ENCODE measurements around the gene C9.
"Not testable (repeated sequence)": the region's sequence is repeated elsewhere in the genome, so short reads cannot be mapped to it uniquely, and the experiment has no call there.

The C9 gene

DNA sequence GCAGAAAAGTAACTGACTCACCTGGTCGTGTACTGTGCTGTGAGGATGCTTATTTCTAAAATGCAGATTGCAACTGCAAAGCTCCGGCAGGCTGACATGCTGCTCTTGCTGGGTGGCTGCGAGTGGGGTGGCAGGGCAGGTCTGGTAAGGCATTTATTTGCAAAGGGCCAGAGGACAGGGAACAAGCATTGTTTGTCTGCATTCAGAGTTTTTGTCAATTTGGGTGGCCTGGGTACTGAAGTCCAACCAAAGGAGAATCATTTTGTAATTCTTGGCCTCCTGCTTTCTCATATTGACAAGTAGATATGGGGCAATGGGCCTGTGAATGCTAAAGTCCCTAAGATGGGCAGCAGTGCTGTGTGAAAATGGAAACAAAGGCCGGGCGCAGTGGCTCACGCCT lies at the start of gene C9:
Gene C9 (minus strand): TSS at position 129 of the 400 bp plus-strand sequence. CDS start 31 bp downstream, at position 98.
- DNase-seq (no peak), ATAC-seq (no peak)

DNA sequence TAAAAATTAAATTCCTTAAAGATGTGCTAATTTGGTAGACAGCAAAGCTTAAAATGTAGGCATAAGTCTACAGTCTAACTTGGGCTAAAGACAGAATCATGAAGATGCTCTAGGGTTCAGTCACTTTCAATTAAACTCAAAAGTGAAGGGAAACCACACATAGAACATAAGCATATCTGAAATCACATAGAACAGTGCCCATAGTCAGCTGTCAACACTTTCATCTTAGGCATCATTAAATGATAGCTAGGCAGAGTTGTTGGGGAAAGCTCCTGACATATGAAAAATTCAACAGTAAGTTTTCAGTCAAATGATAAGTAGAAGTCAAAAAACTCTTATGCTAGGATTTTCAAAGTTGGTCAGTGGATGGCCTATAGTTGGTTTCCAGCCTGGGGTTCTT lies 49.5 kb upstream of the C9 start:
- DNase-seq: no peak
- ATAC-seq: no peak

DNA sequence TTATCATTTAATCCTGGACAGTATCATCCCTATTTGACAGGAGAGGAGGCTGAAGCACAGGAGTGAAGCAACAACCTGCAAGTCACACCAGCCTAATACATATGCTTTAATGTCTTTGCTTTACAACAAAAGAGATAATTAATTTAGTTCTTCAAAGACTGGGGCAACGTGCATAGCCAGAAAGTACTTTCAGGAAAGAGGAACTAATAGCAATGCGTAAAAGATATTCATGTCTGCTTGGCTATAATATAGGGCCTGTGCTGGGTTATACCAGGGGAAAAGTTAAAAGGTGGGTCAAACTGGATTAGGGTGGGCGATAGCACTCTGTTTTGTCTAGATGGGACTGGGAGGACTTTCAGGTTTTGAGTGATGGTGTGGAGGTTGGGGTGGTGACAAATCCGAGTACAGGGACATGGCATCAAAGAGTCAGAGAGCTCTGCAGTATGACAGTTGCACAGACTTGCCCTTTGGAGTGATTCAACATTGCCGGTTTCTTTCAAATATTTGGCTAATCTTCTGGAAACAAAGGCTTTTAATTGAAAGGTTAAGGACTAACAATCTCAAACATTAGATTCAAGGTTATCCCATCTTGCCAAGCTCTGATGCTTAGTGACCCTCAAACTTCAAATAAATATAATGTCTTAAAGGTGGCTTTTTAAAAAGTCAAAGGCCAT lies 48.6 kb upstream of the C9 start:
- DNase-seq (no peak), ATAC-seq (no peak)

DNA sequence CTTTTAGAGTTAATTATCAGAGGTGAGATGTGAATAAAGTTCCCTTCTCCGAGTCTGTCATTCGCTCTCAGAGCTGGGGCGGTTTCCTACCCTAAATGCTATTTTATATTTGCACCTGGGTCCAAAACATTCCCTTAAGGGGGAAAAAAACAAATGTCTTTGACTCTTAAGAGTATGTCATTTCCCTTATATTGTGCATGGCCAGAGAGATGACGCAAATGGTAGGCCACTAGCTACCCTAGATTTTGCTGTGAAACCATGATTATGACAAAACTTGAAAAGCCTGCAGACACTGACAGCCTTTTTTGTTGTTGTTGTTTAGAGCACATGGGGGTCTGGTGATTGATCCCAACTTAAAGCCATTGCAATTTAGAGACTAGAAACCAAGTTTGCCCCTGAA lies 47.7 kb upstream of the C9 start:
- DNase-seq (no peak), ATAC-seq (no peak)

DNA sequence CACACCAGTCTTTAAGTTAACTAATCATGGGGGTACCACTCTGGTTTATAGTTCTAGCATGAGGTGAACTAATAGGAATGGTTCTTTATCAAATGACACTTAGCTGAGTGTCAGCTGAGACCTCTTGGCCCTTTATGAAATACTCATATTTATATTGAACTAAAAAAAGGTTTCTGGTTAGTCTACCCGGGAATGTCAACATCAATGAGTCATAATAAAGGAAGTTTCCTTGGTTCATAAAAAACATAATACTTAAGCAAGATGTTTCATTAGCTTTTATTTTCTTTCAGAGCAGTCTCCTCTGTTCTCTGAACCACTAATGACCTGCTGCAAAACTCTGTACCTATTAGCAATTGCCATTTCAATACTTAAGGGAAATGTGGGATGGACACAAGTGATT lies 46.8 kb upstream of the C9 start:
- no peak for DNase-seq
- ATAC-seq: no peak

DNA sequence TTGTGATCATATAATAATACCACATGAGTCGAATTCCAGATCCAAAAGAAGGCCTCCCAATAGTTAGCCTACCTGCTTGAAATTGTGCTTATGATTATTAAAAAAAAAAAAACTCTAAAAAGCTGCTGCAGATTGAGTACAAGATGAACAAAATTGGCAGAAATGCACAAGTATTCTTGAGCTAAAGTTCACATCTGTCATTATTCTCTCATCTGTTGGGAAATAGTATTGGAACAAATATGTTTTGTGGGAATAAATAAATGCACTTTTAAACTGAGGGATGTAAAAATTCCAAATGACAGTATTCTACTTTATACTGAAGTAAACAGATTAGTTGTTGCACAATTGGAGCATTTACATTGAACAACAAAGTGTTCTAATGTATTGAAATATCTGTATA lies 44.7 kb upstream of the C9 start:
- ATAC-seq: no peak

DNA sequence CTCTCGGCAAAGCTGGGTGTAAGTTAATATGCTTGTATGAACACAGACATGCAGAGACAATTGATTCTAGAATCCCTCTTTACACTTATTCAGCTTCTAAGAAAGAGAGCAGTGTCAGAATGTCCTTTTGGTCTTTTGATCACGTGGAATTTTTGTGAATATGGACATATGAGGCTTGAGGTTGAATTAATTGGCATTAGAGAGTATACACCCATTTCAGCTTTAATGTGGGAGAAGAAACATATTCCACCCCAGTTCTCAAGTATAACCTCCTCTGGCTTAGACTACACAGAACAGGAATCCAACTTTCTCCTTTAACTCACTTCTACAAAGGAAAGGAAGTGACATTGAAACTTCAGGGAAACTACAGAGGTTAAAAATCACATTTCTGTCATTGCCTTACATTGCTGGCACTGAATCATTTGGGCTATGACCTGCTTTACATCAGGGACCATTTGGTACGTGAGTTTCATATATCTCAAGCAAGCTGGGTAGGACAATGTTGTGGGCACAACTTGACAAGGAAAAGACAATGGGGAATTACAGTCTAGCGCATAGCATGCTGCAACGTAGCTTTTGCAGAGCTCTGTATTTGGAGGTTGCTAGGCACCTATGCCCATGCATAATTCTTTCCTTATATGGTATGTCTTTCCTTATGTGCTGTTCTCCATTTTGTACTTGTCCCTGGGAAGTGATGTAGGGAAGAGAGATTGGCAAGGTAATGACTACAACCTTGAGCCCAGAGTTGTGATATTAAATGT lies 41.0 kb upstream of the C9 start:
- no peak for ATAC-seq
- DNase-seq: no peak

More for the DNA sequence above, 44.7 kb upstream of the C9 start:
- no peak for DNase-seq

DNA sequence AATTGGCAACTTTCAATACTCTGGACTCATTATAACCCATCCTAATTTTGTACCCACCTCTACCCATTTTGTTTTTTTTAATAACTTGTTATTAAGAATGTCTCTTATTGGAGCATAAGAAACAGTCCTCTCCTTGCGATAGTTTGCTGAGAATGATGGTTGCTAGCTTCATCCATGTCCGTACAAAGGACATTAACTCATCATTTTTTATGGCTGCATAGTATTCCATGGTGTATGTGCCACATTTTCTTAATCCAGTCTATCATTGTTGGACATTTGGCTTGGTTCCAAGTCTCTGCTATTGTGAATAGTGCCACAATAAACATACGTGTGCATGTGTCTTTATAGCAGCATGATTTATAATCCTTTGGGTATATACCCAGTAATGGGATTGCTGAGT lies 39.5 kb upstream of the C9 start:
- not testable (repeated sequence) for DNase-seq, ATAC-seq

DNA sequence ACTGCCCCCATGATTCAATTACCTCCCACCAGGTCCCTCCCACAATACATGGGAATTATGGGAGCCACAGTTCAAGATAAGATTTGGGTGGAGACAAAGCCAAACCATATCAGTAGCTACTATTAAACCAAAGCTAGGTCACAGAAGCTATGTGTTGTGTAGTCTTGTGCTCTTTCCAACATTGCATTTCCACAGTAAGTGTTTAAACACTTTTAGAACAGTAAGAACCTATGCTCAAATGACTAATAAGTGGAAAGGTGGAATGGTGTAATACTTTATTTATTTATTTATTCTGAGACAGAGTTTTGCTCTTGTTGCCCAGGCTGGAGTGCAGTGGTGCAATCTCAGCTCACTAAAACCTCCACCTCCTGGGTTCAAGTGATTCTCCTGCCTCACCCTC lies 37.8 kb upstream of the C9 start:
- not testable (repeated sequence) for ATAC-seq

DNA sequence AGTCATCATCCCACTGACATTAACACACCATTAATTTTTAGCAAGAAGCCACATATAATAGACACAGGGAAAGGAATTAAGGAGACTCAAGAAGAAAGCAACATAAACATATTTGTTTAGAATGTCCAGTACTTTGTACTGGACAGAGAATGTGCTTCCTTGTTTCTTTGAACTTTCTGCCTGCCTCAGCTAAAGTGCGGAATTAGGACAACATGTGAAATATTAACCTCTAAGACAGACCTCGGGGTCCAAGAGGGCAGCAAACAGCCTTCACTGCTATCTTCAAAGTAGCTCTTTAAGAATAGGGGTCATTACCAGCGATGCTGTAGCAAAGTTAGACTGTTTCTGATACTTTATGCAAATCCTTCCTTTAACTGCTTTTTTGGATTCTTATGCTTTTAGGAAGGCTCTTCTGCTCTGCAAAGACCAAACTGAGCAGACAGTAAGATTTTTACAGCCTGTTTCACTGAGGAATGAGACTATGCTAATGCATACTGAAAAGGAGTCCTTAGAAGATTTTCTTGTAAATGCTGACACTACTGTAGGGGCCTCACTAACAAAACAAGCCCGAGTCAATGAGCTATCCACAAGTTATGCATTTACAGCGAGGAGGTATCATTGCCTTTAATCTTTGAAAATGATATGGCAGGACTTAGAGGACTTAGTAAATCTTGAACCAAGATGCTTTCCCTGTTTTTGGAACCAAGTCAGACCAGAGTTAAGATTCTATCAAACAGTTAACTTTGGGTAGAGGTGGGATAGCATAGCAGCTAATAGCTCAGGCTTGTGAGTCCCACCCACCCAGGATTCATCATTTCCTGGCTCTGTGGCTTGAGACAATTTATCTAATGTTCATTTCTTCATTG lies 36.7 kb upstream of the C9 start:
- DNase-seq (no peak), ATAC-seq (no peak)

More for the DNA sequence above, 37.8 kb upstream of the C9 start:
- DNase-seq: not testable (repeated sequence)

DNA sequence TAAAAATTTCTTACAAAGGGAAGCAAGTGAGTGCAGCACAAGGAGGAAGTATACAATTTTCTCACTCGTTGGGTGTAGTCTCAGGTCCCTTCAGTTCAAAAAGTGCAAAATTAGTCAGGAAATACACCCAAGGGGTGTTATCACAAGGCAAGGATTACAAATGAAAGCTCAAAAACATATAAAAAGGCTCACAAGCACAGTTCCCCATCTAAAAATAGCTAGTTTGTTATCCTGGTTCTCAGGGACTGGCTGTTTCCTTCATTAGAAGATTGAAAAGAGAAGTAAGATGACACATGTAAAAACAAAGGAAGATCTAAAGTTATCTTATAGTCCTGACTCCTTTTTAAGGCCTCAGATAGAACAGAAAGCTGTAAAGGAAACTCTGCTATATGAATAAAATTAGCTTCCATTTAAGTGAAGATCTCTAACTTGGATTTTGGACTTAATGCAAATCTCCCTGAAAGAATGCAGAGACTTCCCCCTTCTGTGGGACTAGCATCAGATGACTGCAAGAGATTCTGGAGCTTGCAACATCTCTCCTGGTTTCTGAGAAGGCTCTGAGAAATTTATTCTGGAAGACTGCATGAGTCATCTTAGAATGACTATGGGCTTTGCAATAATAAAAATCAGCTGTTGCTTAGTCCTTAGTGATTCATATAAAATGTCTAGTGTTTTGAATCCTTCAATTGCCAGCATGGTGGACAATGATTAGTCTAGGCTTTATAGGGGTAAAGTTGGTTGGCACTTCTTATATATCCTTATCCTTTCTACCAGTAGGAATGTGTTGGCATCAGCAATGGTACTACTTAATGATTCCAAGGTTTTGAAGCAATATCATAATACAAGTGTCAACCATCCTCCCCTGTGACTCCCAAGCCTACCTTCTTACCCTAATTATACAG lies 35.1 kb upstream of the C9 start:
- DNase-seq (no peak), ATAC-seq (no peak)

DNA sequence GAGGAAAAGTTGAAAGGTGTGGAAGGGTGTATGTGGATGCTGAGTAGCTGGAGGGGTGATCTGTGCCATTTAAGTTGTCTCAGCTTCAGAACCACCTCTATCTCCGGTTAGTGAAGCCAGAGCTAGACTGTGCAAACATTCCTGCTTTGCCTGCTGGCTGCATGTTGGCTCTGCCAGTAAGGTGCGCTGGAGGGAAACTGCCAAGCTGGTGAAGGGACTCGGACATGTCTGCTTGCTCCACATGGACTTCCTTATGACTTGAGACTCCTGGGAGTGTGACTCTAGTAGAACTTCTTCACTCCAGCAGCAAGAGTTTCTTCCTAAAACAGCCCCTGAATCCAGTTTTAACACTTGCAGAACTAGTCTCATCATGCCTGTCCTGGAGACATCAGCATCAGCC lies 32.5 kb upstream of the C9 start:
- ATAC-seq (no peak), DNase-seq (no peak)

DNA sequence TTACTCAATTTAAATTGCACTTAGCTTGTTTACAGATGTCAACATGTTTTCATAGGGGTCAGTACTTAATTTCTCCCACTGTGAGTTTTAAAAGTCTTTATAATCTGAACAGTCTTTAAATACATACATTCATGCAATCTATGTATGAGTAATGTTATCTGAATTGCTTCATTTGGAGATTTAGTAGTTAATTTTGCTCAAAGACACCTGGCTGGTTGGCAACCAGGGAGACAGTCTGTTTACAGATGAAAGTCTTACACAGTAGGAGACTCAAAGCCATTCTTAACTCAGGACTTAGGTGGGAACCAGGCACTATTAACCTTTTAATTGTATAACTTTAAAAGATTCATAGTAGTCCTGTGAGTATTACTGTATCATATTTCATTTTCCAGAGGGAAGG lies 31.2 kb upstream of the C9 start:
- ATAC-seq (no peak), DNase-seq (no peak)

DNA sequence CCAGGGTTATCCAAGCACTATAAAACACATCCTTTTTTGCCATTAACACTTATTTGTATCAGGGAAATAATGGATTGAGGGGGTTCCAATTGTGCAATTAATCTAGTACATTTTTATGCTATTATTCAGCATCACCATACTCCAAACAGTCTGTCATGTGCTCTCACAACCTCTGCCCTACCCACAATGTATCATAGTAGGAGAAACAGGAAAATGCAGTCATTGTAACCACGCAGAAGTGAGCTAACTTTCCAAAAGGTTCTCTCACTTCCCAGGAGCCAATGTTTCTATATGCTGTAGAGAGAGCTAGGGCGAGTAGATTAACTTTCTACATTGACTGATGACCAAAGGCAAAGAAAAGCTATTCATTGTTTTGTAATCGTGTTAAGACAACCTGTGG lies 30.7 kb upstream of the C9 start:
- ATAC-seq: no peak

DNA sequence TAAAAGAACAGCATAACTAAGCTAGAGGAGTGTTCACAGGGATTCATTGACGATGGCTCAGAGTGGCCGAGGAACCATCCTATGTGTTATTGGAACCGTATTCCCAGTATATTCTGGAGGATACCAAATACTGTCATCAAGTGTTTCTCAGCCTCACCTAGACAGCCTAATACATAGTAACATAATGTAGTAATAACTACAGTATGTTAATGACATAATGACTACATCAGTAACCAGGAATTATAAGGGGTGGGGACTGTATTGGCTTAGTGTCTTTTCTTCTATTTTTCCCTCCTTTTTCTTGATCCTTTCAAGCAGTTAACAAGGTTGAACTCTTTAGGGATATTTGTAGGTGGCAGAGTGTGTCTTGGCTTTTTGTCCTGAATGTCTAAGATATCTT lies 26.6 kb upstream of the C9 start:
- DNase-seq (no peak), ATAC-seq (no peak)

More for the DNA sequence above, 30.7 kb upstream of the C9 start:
- no peak for DNase-seq

DNA sequence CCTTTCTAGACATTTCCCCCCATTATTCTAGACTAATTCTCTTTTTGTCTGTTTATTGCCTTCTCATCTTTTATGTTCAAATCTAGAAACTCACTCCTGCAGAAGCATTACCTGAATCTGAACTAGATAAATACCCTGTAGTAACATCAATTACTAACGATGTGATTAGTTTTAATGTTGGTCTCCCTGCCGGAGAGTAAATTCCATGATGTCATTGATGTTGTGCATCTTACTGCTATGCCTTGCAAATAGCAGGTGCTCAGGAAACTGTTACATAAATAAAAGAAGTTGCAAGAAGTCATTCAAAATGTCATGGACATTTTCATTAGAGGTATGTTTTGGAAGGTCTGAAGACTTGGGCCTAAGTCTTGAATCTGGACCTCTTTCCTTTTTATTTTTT lies 23.0 kb upstream of the C9 start:
- DNase-seq (no peak), ATAC-seq (no peak)

DNA sequence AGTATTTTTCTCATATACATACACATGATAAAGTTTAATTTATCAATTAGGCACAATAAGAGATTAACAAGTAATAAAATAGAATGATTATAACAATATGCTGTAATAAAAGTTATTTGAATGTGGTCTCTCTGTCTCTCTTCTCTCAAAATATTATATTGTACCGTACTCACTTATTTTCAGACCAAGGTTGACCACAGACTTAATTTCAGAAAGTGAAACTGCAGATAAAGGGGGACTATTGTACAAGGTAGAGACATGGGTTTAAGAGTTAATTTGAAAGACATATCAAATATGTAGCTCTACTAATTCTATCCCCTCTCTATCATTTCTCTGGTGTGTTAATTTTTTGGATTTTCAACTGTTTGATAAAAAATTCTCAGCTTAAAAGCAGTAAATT lies 20.0 kb upstream of the C9 start:
- DNase-seq (no peak), ATAC-seq (no peak)

DNA sequence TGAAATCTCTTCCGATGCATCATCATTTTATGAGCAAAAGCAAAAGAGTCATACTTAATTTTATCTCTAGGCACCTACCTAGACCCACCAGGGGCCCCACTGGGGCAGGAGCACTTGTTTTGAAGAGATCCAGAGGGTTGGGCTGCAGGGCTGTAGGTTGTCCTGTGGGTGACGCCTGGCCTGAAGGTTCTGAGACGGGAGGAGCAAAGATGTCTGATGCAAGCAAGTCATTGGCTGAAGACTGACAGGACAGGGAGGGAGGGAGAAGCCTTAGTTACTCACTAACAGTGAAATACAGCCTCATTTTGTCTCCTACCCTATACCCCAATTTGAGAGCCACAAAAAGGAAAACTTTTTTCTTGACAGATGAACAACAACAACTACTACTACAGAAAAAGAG lies 17.1 kb upstream of the C9 start:
- ATAC-seq: no peak
- no peak for DNase-seq

DNA sequence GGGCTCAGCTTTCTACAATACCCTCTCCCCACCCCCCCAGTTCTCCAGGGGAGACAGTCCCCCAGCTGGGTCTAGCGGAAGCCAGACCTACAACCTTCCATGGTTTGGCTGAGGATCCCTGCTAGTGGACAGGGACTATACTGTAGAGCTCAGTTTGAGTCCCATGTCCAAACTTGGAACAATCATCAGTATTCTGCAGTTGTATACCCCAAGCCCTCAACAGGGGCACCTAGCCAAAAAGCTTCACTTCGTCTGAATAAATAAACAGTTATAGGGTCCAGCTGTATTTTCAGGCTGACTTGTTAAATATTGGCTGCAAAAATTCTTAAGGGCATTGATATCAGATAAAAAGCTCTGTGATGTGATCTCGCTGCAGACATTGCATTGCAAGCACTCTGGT lies 15.4 kb upstream of the C9 start:
- no peak for ATAC-seq
- no peak for DNase-seq

DNA sequence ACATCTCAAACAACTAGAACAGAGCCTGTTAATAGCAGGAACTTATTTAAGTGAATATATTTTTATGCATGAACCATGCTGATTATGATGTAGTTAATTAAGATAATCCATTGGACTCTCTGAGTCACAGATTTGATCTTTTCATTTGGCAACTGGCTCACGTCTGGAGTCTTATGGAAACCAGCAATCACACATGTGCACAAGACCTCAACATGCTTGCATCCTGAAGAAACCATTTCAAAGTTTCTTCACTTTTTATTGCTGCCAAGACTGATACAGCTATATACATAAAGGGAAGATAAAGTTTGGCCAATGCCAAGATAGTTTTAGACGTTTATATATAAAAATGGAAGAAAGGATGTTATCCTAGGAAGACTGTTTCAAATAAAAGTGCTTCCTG lies 13.3 kb upstream of the C9 start:
- ATAC-seq (no peak), DNase-seq (no peak)

DNA sequence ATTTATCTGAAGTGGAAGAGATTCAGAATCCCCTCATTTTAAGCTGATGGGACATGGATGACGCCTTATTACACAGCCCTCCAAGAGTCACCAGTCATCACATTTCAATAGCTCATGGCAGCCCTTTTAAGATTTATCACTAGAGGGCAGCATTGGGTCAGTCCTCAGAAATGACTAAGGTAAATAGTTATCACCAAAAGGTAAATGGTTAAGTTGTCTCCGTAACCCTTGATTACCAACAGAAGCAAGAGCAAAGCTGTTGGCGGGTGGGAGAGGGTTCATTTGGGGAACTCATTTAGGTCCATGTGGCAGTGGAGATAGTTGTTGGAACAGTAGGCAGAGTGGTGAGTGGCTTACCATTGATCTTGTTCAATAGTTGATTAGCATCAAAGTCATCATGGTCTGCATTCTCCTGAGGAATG lies 12.0 kb upstream of the C9 start:
- DNase-seq (peak; percentile 38), ATAC-seq (peak; percentile 61)

DNA sequence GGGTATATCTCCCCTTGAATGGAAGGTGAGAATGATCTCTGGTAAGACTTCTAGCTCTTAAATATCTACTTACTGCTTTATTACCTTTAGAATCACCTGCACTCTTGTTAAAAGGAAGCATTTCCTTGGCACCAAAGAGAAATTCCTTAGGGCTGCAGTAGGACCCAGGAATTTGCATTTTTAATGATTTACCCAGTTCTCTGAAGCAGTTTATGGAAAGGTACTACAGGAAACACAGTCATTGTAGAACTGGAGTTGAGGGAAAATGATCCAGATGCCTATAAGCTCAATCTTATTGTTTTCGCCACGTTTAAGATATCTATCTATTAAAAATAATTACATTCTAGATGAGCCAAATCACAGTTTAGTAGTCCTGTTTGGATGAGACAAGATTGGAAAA lies 9.5 kb upstream of the C9 start:
- ATAC-seq: no peak
- DNase-seq: no peak
